D341Med (cell line): ENCODE measurements around the gene FAM222B.

Experiments
- DNase-seq: peaks from one replicate; pipeline ENCODE4 v3.0.0; 2012; ENCODE audit warnings: low spot score

FAM222B gene

GRCh38 chr17:28774206-28774605 is 68.4 kb downstream of the FAM222B start:
- DNase-seq: no peak

DNA sequence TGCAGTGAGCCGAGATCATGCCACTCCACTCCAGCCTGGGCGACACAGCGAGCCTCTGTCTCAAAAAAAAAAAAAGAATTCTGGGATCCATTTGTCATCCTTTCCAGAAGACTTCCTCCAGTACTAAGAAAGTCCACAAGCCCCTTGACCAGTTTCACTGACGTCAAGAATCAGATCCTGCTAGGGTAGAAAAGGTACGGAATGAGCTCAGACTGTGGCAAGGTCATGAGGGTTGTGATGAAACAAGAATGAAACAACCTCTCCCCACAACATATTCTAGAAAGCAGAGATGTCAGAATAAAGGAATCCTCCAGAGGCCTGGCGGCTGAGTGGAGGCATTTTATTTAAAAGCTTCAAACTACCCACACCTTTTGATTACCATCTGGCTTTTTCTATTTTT is 68.9 kb downstream of the FAM222B start:
- no peak for DNase-seq

DNA sequence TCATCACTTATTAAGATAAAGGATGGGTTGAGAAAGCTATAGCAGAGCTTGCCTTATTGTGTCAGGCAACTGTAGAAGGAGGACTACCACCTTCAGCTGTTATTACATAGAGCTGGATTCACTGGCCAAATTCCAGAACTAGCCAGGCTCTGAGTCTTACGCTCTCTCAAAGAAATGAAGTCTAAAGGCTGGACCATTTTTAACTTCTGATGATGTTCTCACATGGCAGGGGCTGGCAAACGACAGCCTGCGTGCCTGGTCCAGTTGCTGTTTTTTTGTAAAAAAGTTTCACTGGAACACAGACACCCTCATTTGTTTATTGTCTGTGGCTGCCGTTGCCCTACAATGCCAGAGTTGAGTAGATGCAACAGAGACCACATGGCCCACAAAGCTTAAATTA is 77.6 kb downstream of the FAM222B start:
- DNase-seq: no peak

DNA sequence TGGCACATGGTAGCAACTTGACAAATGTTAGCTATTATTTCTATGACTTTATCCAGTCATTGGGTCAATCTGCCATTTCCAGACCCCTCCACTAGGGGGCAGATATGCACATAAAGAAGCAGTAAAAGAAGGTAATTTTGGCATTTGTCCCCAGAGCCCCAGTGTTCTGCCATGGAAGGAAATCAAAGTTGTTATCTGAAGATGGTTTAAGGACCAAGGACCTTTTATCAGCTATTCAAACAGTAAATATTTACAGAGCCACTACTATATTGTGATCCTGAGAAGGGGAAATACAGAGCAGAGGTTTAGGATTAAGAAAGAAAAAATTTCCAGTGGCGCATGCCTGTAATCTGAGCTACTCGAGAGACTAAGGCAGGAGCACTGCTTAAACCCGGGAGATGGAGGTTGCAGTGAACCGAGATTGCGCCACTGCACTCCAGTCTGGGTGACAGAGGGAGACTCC is 78.8 kb downstream of the FAM222B start:
- DNase-seq: peak; percentile 82

DNA sequence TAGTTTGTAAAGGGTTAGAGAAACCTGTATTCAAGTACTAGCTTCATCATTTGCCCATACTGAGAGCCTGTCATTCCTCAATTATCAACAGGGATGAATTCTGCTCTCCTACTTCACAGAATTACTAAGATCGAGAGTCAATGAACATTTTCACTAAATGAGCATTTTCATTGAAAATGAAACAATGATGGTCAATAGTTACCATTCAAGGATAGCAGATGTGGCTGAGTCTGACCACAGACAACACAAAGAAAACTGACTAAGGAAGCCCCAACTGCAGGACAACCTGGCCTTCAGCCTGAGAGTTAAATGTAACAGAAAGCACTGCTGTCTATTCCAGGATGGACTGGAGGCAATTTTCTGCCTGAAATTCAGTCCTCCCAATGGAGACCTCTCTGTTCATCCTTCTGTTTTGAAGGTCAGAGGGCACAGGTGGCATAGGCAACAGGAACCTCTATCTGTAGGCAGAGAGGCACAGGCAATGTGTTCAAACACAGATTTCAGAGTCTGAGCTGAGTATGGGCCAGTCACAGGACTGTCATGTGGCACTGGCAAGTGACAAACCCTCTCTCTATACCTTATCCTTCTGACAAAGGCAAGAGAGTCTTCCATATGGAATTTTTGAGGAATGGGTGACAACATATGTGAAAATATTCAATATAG is 79.3 kb downstream of the FAM222B start:
- DNase-seq: no peak

DNA sequence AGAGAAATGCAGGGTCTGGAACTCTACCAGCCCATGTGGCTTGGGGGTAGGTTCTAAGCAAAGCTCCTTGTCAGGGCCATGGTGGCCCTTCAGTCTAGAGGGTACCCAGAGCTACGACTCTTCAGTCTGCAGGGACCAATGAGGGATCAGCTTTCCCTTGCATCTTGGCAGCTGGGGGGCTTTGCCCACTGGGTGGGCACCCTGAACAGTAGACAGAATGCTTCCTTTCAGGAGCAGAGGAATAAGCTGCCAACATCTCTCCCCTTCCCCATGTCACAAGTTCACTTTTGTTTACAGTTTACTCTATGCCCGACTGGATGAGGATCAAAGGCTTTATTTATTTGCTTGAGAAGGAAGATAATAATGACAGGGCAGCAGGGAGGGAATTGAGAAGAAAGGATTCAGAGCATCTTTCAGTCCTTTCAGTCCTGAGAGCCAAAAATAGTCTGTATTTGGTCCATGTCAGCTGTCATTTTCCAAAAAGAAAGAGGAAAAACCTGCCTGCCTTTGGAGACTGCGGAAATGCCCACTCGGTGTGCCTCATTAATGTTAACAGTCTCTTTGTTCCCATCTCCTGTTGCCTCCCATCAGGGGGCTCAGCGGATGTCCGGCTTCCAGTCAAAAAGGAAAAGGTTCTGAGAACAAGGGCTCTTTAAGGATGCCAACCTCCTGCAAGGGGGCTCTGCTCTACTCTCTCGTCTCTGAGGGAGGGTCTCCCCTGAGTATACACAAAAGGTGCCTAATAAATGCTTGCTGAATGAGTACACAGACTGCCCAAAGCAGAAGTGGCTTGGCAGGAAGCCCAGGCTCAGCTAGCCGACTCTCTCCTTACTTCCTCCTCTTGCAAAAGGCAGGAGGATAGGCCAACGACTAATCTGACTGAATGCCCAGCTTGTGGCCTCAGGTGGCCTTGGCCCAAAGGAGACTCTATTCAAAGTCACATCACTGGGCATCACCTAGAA is 81.7 kb downstream of the FAM222B start:
- DNase-seq: no peak

GRCh38 chr17:28759256-28759865 is 83.2 kb downstream of the FAM222B start:
- no peak for DNase-seq

- DNase-seq: no peak
Measured at GRCh38 chr17:28758411-28759121, 84.0 kb downstream of the FAM222B start.

DNA sequence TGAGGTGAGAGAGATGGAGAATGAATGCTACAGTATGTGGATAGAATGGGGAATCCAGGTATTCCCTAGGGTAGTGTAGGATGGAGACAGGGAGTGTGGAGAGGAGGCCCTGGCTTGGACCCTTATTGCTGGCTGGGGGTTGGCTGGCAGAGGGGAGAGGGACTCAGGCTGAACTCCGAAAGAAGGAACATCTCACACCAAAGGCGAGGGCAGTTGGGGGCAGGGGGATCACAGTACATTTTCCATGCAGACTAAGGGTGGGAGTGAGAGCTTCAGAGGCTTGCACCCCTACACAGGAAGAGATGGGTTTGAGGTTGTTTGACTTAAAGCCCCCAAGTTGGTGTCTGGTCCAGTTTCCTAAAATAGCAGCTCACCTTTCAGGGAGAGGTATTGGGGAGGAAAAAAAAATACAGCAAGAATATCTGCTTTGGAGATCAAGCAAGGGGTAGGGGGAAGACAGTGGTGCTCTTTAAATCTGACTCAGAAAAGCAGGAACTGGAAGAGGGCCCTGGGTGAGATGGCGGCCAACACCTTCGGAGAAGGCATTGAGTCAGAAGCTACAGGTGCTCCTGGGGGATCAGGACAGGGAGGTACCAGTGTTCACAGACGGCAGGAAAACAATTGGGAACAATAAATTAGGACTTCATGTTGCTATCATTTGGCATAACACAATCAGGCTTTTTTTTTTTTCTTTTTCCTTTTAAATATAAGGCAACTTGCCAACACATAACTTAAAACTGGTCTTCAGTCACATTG is 86.4 kb downstream of the FAM222B start:
- no peak for DNase-seq

GRCh38 chr17:28755486-28755885 is 87.1 kb downstream of the FAM222B start:
- DNase-seq: no peak

- no peak for DNase-seq
Measured at GRCh38 chr17:28751600-28752366, 90.8 kb downstream of the FAM222B start.

DNA sequence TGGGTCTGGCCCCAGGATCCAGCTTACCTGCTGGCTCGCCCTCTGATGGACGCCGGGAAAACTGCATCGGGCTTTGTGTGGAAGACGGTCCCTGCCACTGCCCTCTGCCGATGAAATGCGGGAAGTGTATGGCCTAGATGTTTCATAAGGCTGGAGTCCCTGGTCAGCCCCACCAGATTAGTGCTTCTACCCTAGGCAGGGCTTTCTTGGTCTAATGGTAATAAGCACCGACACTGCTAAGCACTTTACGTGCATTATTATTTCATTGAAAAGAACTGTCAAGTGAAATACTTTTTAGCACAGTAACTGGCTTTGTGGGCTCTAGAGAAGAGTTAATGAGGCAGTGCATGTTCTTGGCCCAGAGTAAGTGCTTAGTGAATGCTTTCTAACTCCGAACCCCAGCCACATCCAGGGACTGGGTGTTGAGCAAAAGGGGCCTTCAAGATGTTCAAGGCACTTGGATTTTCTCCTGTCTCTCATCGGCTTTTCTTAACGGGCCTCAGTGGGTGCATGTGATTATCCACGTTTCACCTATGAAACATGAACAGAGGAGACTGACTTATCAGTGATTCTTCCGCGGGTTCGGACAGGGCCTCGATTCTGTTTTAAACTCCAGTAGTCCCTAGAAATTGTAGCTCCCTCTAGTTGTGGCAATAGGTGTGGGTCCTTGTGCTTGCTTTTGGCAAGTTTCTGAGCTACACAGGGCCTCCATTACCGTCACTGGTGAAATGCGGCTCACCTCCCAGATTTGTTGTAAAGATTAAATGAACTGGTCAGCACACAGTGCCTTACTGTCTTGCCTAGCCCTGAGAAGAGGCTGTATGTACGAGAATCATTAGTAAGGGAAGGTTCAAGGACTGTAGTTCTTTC is 92.2 kb downstream of the FAM222B start:
- DNase-seq: peak; percentile 93

- DNase-seq: no peak
Measured at GRCh38 chr17:28749516-28750177, 92.9 kb downstream of the FAM222B start.

- no peak for DNase-seq
Measured at GRCh38 chr17:28748852-28749515, 93.6 kb downstream of the FAM222B start.

DNA sequence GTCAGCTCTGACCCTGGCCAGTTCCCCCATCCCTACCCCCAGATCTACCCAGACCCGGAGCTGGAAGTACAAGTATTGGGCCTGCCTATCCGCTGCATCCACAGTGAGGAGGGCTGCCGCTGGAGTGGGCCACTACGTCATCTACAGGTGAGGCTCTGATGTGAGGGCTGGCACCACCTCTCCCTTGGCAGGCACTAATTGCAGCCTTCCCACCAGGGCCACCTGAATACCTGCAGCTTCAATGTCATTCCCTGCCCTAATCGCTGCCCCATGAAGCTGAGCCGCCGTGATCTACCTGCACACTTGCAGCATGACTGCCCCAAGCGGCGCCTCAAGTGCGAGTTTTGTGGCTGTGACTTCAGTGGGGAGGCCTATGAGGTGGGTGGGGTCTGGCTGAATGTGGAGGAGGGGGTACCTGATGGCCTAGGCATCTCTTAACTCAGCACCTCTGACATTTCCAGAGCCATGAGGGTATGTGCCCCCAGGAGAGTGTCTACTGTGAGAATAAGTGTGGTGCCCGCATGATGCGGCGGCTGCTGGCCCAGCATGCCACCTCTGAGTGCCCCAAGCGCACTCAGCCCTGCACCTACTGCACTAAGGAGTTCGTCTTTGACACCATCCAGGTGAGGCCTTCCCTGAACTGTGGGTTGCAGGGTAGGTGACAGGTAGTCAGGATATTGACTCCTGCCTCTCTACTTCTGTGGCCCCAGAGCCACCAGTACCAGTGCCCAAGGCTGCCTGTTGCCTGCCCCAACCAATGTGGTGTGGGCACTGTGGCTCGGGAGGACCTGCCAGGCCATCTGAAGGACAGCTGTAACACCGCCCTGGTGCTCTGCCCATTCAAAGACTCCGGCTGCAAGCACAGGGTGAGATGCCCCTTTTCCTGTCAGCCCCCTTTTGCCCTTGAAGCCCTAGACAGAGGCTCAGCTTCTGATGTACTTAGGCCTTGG is 94.5 kb downstream of the FAM222B start:
- DNase-seq: no peak

- peak; percentile 20 for DNase-seq
Measured at GRCh38 chr17:28747051-28747691, 95.4 kb downstream of the FAM222B start.

DNA sequence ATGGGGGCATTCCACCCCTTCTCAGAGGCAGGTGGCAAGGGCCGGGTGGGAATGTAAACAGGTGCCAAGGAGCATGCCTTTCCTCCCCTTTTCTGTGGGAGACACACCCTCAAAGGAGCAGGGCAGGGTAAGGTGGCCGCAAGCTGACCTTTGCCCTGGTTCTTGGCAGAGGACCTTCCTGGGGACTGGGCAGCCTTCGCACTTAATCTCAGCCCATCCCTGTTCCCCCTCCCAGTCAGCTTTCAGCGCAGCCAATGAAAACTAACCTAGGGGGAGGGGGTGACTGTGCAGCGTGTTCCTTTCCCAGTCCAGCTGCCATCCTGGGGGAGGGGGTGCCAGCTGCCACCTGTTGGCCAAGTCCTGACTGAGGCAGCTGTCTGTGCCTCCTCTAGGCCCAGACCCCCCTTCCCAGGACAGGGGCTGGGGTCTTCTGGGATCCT is 96.0 kb downstream of the FAM222B start:
- peak; percentile 80 for DNase-seq
